ENCODE data around the gene ARMC2. TPM values are rescaled to one million over a fixed set of nuclear protein-coding genes. Genes with fewer than 3 reads are reported as not detected.

The ARMC2 gene
- total and polyA plus RNA-seq, 2 of the 8 experiments (the other 6 are each of a cell fraction or from before 2014, with no cell fraction given) = 1.6 to 4.4 TPM

GRCh38 chr6:109008054-109008453, 159.8 kb downstream of the ARMC2 start:
- peaks cover 0 to 6% (median 0%) of the 10 kb centered on the region in 4 experiments; a peak in 3 of 7 replicates for H3K4me1 ChIP-seq (replicated peaks in 1 of 4; ENCODE audit: control insufficient read depth in 3 of 4, insufficient read depth in 4 of 4, low read length in 3 of 4)
- H3K23ac ChIP-seq (ENCODE audit: insufficient read length) = no peak overlapping the region
- no peak overlapping the region for H2BK15ac ChIP-seq (ENCODE audit: low read length)
- no peak overlapping the region for H2AK5ac ChIP-seq (ENCODE audit: low read depth, low read length)
- H4K91ac ChIP-seq (replicated peaks; ENCODE audit: insufficient read length, low read length) = no peak overlapping the region
- H3K18ac ChIP-seq (ENCODE audit: extremely low read depth, low read length) = no peak overlapping the region
- no peak overlapping the region for H3K27ac ChIP-seq (ENCODE audit: low read depth, low read length)
- H3K9ac ChIP-seq (replicated peaks in 1 of 4; ENCODE audit: extremely low read depth in 1 of 4, low read depth in 3 of 4, low read length in 3 of 4) = no peak overlapping the region
- no peak overlapping the region for H4K8ac ChIP-seq (ENCODE audit: extremely low read depth, insufficient read depth, low read length)
- H3K4ac ChIP-seq (replicated peaks; ENCODE audit: insufficient read length, low read depth, low read length) = no peak overlapping the region
- H3K14ac ChIP-seq (ENCODE audit: insufficient read length) = no peak overlapping the region
- CTCF ChIA-PET (ENCODE audit: partially characterized antibody) = interaction anchor here (0.8 kb wide), 1 partner anchor 93 kb away, joined by 3 read pairs; no protein-coding TSS in a partner anchor
- H3K4me3 ChIP-seq (ENCODE audit: extremely low read depth in 1 of 4, insufficient read depth in 2 of 4, low read depth in 3 of 4, low read length in 4 of 4) = peak overlapping the region in 3 of 4 experiments; percentile 7 to 95 (median 94); a peak in 6 of 8 replicates
- peaks cover 9% of the 10 kb centered on the region for H3K23me2 ChIP-seq (ENCODE audit: low read depth, low read length)
- H3K4me2 ChIP-seq (ENCODE audit: insufficient read depth in 1 of 2, low read depth in 2 of 2, low read length in 2 of 2) = peak overlapping the region; percentile 75 to 85
- H2BK5ac ChIP-seq (ENCODE audit: low read depth, low read length) = no peak overlapping the region
- H2BK12ac ChIP-seq (ENCODE audit: low read depth, low read length) = no peak overlapping the region
- peaks cover 0 to 40% of the 10 kb centered on the region in 2 experiments; a peak in 2 of 4 replicates for H3K79me2 ChIP-seq (ENCODE audit: control insufficient read depth in 1 of 2, insufficient read depth in 2 of 2, low read length in 2 of 2)
- H3K27me3 ChIP-seq (replicated peaks in 1 of 4; ENCODE audit: control insufficient read depth in 3 of 4, extremely low read depth in 1 of 4, insufficient read depth in 3 of 4, low read length in 3 of 4) = peaks cover 0 to 1% (median 0%) of the 10 kb centered on the region in 4 experiments; a peak in 1 of 7 replicates
- H3K9me3 ChIP-seq (ENCODE audit: insufficient read depth in 2 of 2, low read depth in 1 of 2, low read length in 1 of 2) = no peaks in the 10 kb centered on the region
- 75% methylated on average over 4 of the region's 4 CpGs; no CpG with 5 or more reads in 1 of the 2 experiments for WGBS, 2 experiments (ENCODE audit: extremely low coverage in 1 of 2, insufficient coverage in 1 of 2, insufficient read length in 1 of 2, insufficient replicate concordance in 2 of 2, low coverage in 1 of 2, low lambda C conversion rate in 2 of 2, missing lambda C conversion rate in 1 of 2)
- no peak overlapping the region for H3K56ac ChIP-seq (replicated peaks; ENCODE audit: insufficient read length, low read depth, low read length)
- FAIRE-seq (no peak), DNase-seq (ENCODE audit: low read depth in 1 of 2, low spot score in 2 of 2) (no peak)
- no peak overlapping the region for H4K5ac ChIP-seq (ENCODE audit: insufficient read length, low read depth, low read length)
- no peaks in the 10 kb centered on the region for H3K79me1 ChIP-seq (ENCODE audit: low read depth, low read length)
- H2BK120ac ChIP-seq (replicated peaks; ENCODE audit: low read depth, low read length) = no peak overlapping the region
- no peak overlapping the region for H2BK20ac ChIP-seq (ENCODE audit: low read length)
- H4K20me1 ChIP-seq (replicated peaks in 1 of 2; ENCODE audit: control insufficient read depth in 1 of 2, insufficient read depth in 2 of 2, low read length in 2 of 2) = no peaks in the 10 kb centered on the region
- POLR2A ChIA-PET (ENCODE audit: partially characterized antibody) = interaction anchor here (1.9 kb wide), 1 partner anchor 11 kb away, joined by 8 read pairs; no protein-coding TSS in a partner anchor
- no peaks in the 10 kb centered on the region for H3K36me3 ChIP-seq (ENCODE audit: control insufficient read depth in 2 of 4, insufficient read depth in 4 of 4, low read length in 3 of 4)
- no peak overlapping the region for H2AFZ ChIP-seq (ENCODE audit: low read length)
- TF ChIP-seq POLR2A (IDR thresholded peaks at IDR 0.05; ENCODE audit: control extremely low read depth in 1 of 2, low read depth in 2 of 2, low read length in 2 of 2) = no peak
- no peak for TF ChIP-seq YY1 (IDR thresholded peaks at IDR 0.05; ENCODE audit: low read depth, low read length)
- no peak for TF ChIP-seq CEBPB (IDR thresholded peaks at IDR 0.05; ENCODE audit: low read depth, low read length)
- TF ChIP-seq NRF1 (IDR thresholded peaks at IDR 0.05; ENCODE audit: low read depth, low read length) = no peak
- no peak for TF ChIP-seq KDM5A (IDR thresholded peaks at IDR 0.05; ENCODE audit: low read length)
- no peak for TF ChIP-seq SP2 (IDR thresholded peaks at IDR 0.05; ENCODE audit: low read length)
- no peak for TF ChIP-seq TAF7 (optimal IDR thresholded peaks at IDR 0.05; ENCODE audit: borderline replicate concordance, low read depth, low read length)
- TF ChIP-seq EP300 (IDR thresholded peaks at IDR 0.05; ENCODE audit: borderline replicate concordance in 1 of 2, low read depth in 2 of 2, low read length in 2 of 2) = no peak
- no peak for TF ChIP-seq SIRT6 (IDR thresholded peaks at IDR 0.05; ENCODE audit: low read length)
- no peak for TF ChIP-seq NANOG (IDR thresholded peaks at IDR 0.05; ENCODE audit: insufficient read depth, low read depth, low read length, poor library complexity, severe bottlenecking)
- TF ChIP-seq BRCA1 (IDR thresholded peaks at IDR 0.05; ENCODE audit: low read depth, low read length) = no peak
- TF ChIP-seq, protein P1, sequence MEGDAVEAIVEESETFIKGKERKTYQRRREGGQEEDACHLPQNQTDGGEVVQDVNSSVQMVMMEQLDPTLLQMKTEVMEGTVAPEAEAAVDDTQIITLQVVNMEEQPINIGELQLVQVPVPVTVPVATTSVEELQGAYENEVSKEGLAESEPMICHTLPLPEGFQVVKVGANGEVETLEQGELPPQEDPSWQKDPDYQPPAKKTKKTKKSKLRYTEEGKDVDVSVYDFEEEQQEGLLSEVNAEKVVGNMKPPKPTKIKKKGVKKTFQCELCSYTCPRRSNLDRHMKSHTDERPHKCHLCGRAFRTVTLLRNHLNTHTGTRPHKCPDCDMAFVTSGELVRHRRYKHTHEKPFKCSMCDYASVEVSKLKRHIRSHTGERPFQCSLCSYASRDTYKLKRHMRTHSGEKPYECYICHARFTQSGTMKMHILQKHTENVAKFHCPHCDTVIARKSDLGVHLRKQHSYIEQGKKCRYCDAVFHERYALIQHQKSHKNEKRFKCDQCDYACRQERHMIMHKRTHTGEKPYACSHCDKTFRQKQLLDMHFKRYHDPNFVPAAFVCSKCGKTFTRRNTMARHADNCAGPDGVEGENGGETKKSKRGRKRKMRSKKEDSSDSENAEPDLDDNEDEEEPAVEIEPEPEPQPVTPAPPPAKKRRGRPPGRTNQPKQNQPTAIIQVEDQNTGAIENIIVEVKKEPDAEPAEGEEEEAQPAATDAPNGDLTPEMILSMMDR (IDR thresholded peaks at IDR 0.05; ENCODE audit: control extremely low read depth in 1 of 3, insufficient read depth in 1 of 3, low read depth in 1 of 3, low read length in 3 of 3) = no peak

Measured in H1 (cell line).